ENCODE data around the gene SHMT2. TPM values are rescaled to one million over a fixed set of nuclear protein-coding genes. Genes with fewer than 3 reads are reported as not detected.

Gene SHMT2
- total RNA-seq, 4 donors from 2014 or later, result 41.3 to 107 (median 46.4) TPM

DNA sequence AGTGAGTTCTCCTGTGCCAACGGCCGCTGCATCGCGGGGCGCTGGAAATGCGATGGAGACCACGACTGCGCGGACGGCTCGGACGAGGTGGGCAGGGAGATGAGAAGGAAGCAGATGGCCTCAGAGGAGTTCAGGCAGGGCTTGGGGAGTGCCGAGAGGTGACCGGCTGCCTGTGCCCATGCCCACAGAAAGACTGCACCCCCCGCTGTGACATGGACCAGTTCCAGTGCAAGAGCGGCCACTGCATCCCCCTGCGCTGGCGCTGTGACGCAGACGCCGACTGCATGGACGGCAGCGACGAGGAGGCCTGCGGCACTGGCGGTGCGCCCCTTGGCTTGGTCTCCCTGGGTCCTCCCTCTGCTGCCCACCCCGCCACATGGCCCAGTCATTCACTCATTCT lies 26.3 kb upstream of the SHMT2 start:
- no peaks in the 10 kb centered on the region for H3K9me3 ChIP-seq
- no peak for ATAC-seq
- DNase-seq, result no peak
- H3K4me3 ChIP-seq, result no peak overlapping the region
- H3K27me3 ChIP-seq, result no peaks in the 10 kb centered on the region
- in situ Hi-C loops (cut with MboI; ENCODE audit: low sequenced_read_pairs in 4 of 4), result no loop called here
- intact Hi-C loops (cut with DNase I; ENCODE audit: low total_unique reads), result no loop called here
- no peak overlapping the region for H3K27ac ChIP-seq
- H3K4me1 ChIP-seq, result no peaks in the 10 kb centered on the region
- TF ChIP-seq POLR2A (IDR thresholded peaks at IDR 0.05) (no peak), CTCF (IDR thresholded peaks at IDR 0.05 in 4 of 5, conservative IDR thresholded peaks at IDR 0.05 in 1 of 5) (no peak)
- H3K36me3 ChIP-seq, result peaks cover 0 to 5% of the 10 kb centered on the region in 2 donors

- no peak overlapping the region for H3K27ac ChIP-seq
- no peak overlapping the region for H3K4me3 ChIP-seq
- DNase-seq (no peak), ATAC-seq (no peak)
- intact Hi-C loops (cut with DNase I; ENCODE audit: low total_unique reads) (no loop called here), in situ Hi-C loops (cut with MboI; ENCODE audit: low sequenced_read_pairs in 4 of 4) (no loop called here)
- no peak for TF ChIP-seq POLR2A (IDR thresholded peaks at IDR 0.05)
- TF ChIP-seq CTCF (IDR thresholded peaks at IDR 0.05 in 4 of 5, conservative IDR thresholded peaks at IDR 0.05 in 1 of 5), result no peak
- H3K9me3 ChIP-seq, result no peaks in the 10 kb centered on the region
- no peaks in the 10 kb centered on the region for H3K27me3 ChIP-seq
- no peaks in the 10 kb centered on the region for H3K4me1 ChIP-seq
- H3K36me3 ChIP-seq, result peaks cover 0 to 5% of the 10 kb centered on the region in 2 donors
Measured at GRCh38 chr12:57203791-57204190, 25.7 kb upstream of the SHMT2 start.

- no peaks in the 10 kb centered on the region for H3K4me1 ChIP-seq
- in situ Hi-C loops (cut with MboI; ENCODE audit: low sequenced_read_pairs in 4 of 4), result no loop called here
- ATAC-seq (no peak), DNase-seq (no peak)
- H3K27ac ChIP-seq, result no peak overlapping the region
- H3K36me3 ChIP-seq, result peaks cover 0 to 1% of the 10 kb centered on the region in 2 donors
- H3K9me3 ChIP-seq, result no peaks in the 10 kb centered on the region
- intact Hi-C loops (cut with DNase I; ENCODE audit: low total_unique reads), result no loop called here
- TF ChIP-seq POLR2A (IDR thresholded peaks at IDR 0.05) (no peak), CTCF (IDR thresholded peaks at IDR 0.05 in 4 of 5, conservative IDR thresholded peaks at IDR 0.05 in 1 of 5) (no peak)
- no peak overlapping the region for H3K4me3 ChIP-seq
- H3K27me3 ChIP-seq, result no peaks in the 10 kb centered on the region
Measured at GRCh38 chr12:57204454-57204853, 25.1 kb upstream of the SHMT2 start.

GRCh38 chr12:57205186-57205585 lies 24.3 kb upstream of the SHMT2 start:
- no peaks in the 10 kb centered on the region for H3K36me3 ChIP-seq

More at GRCh38 chr12:57205186-57205585, 24.3 kb upstream of the SHMT2 start:
- no peak overlapping the region for H3K4me3 ChIP-seq
- H3K27me3 ChIP-seq, result no peaks in the 10 kb centered on the region
- in situ Hi-C loops (cut with MboI; ENCODE audit: low sequenced_read_pairs in 4 of 4) (no loop called here), intact Hi-C loops (cut with DNase I; ENCODE audit: low total_unique reads) (no loop called here)
- ATAC-seq (no peak), DNase-seq (no peak)
- H3K4me1 ChIP-seq, result no peaks in the 10 kb centered on the region
- no peaks in the 10 kb centered on the region for H3K9me3 ChIP-seq
- no peak overlapping the region for H3K27ac ChIP-seq
- no peak for TF ChIP-seq POLR2A (IDR thresholded peaks at IDR 0.05)
- TF ChIP-seq CTCF (IDR thresholded peaks at IDR 0.05 in 4 of 5, conservative IDR thresholded peaks at IDR 0.05 in 1 of 5), result no peak

Measured in gastrocnemius medialis (tissue), 4 donors.